Gastrocnemius medialis (tissue), 4 donors: ENCODE measurements around the gene ZNF334. TPM values are rescaled to one million over a fixed set of nuclear protein-coding genes. Genes with fewer than 3 reads are reported as not detected.

Experiments used
- ATAC-seq, 2 donors: fragments of 150-250 bp; one replicate each; pipeline ENCODE4 v1.9.1; 2016
- DNase-seq, 2 donors: peaks; one replicate each; pipeline ENCODE4 v3.0.0-alpha.2; 2019
- H3K27ac ChIP-seq, 4 donors: fragments of 200-600 bp; sonication (generic); 1 replicate in 1 of 4; 2 replicates in 3 of 4; pipeline ENCODE4 v1.5.1; 2016 to 2018; ENCODE audit warnings: mild to moderate bottlenecking in 2 of 4, moderate library complexity in 1 of 4
- H3K27me3 ChIP-seq, 3 donors: fragments of 200-600 bp; sonication (generic) in 2 of 3; 1 replicate in 1 of 3; 2 replicates in 2 of 3; pipeline versions ENCODE4 v1.5.1 to v1.6.0; 2016 to 2019; ENCODE audit warnings: mild to moderate bottlenecking in 1 of 3, moderate library complexity in 1 of 3
- H3K36me3 ChIP-seq, 2 donors: fragments of 200-600 bp; sonication (generic) in 1 of 2; one replicate each; pipeline ENCODE4 v1.5.1; 2017 to 2018
- H3K4me1 ChIP-seq, 2 donors: fragments of 200-600 bp; sonication (generic) in 1 of 2; one replicate each; pipeline ENCODE4 v1.5.1; 2016 to 2017; ENCODE audit warnings: mild to moderate bottlenecking in 2 of 2
- H3K4me3 ChIP-seq, 4 donors: fragments of 200-600 bp; sonication (generic) in 3 of 4; 1 replicate in 1 of 4; 2 replicates in 3 of 4; pipeline ENCODE4 v1.5.1; 2016 to 2019; ENCODE audit warnings: mild to moderate bottlenecking in 2 of 4
- H3K9me3 ChIP-seq, 3 donors: fragments of 200-600 bp; sonication (generic) in 2 of 3; 1 replicate in 1 of 3; 2 replicates in 2 of 3; pipeline ENCODE4 v1.5.1; 2016 to 2019
- CTCF ChIP-seq, 5 experiments: fragments of 450-650 bp in 3 of 5; fragments of 200-600 bp in 2 of 5; sonication (generic) in 2 of 5; IDR thresholded peaks in 4 of 5; conservative IDR thresholded peaks in 1 of 5; 1 replicate in 4 of 5; 2 replicates in 1 of 5; pipeline ENCODE4 v1.5.1; 2016 to 2019; ENCODE audit warnings: antibody characterized with exemption in 5 of 5, mild to moderate bottlenecking in 3 of 5, moderate library complexity in 3 of 5
- POLR2A ChIP-seq, 2 donors: fragments of 450-650 bp; IDR thresholded peaks; one replicate each; pipeline ENCODE4 v1.6.1; 2017; ENCODE audit warnings: antibody characterized with exemption in 2 of 2, mild to moderate bottlenecking in 2 of 2, moderate library complexity in 2 of 2
- in situ Hi-C, 4 donors: fragments of 200-750 bp; cut with MboI; loops; one replicate each; pipeline versions ENCODE4 v1.15.0 to v1.8.0; 2017; ENCODE audit warnings: low sequenced_read_pairs in 4 of 4
- intact Hi-C: fragments of 100-400 bp; cut with DNase I; formaldehyde crosslinking; loops from one replicate; pipeline ENCODE4 v1.15.1; 2023; ENCODE audit warnings: low total_unique reads
- total RNA-seq, 4 donors: library from RNA; depleted of rRNA; stranded (reverse); fragments of >200 nt; gene quantifications; one replicate each; pipeline versions ENCODE4 v1.1.0 to v1.2.3, GENCODE V29; 2016

The ZNF334 gene
- total RNA-seq, 4 donors from 2014 or later = 0.15 to 0.18 TPM; not detected in 2

GRCh38 chr20:46494077-46494476 is 19.3 kb downstream of the ZNF334 start:
- no peak for ATAC-seq
- no peak for DNase-seq

GRCh38 chr20:46491354-46491753 is 22.0 kb downstream of the ZNF334 start:
- peaks cover 2 to 10% (median 3%) of the 10 kb centered on the region in 3 donors for H3K27me3 ChIP-seq
- no peak for TF ChIP-seq CTCF (IDR thresholded peaks at IDR 0.05 in 4 of 5, conservative IDR thresholded peaks at IDR 0.05 in 1 of 5)
- TF ChIP-seq POLR2A (IDR thresholded peaks at IDR 0.05) = no peak
- in situ Hi-C loops = no loop called here
- no peaks in the 10 kb centered on the region for H3K9me3 ChIP-seq
- H3K36me3 ChIP-seq = no peaks in the 10 kb centered on the region
- no peaks in the 10 kb centered on the region for H3K4me1 ChIP-seq
- DNase-seq (no peak), ATAC-seq (no peak)
- no peak overlapping the region for H3K27ac ChIP-seq
- intact Hi-C loops = no loop called here
- H3K4me3 ChIP-seq = no peak overlapping the region

More at GRCh38 chr20:46494077-46494476, 19.3 kb downstream of the ZNF334 start:
- in situ Hi-C loops (no loop called here), intact Hi-C loops (no loop called here)
- Histone ChIP-seq H3K27me3 (peaks cover 0 to 10% (median 3%) of the 10 kb centered on the region in 3 donors), H3K4me3 (no peak overlapping the region), H3K9me3 (no peaks in the 10 kb centered on the region), H3K36me3 (no peaks in the 10 kb centered on the region), H3K4me1 (no peaks in the 10 kb centered on the region), H3K27ac (no peak overlapping the region)
- TF ChIP-seq POLR2A (IDR thresholded peaks at IDR 0.05) (no peak), CTCF (IDR thresholded peaks at IDR 0.05 in 4 of 5, conservative IDR thresholded peaks at IDR 0.05 in 1 of 5) (no peak)

- TF ChIP-seq CTCF (IDR thresholded peaks at IDR 0.05 in 4 of 5, conservative IDR thresholded peaks at IDR 0.05 in 1 of 5) = no peak
- TF ChIP-seq POLR2A (IDR thresholded peaks at IDR 0.05) = no peak
- DNase-seq = no peak
- H3K27me3 ChIP-seq = peaks cover 6 to 10% (median 7%) of the 10 kb centered on the region in 3 donors
- H3K9me3 ChIP-seq = no peaks in the 10 kb centered on the region
- H3K36me3 ChIP-seq = no peaks in the 10 kb centered on the region
- intact Hi-C loops (no loop called here), in situ Hi-C loops (no loop called here)
- no peaks in the 10 kb centered on the region for H3K4me1 ChIP-seq
- no peak for ATAC-seq
- H3K27ac ChIP-seq = no peak overlapping the region
- H3K4me3 ChIP-seq = no peak overlapping the region
These were observed 24.9 kb downstream of the ZNF334 start for GRCh38 chr20:46488451-46488850.

- no peaks in the 10 kb centered on the region for H3K4me1 ChIP-seq
- TF ChIP-seq POLR2A (IDR thresholded peaks at IDR 0.05) = no peak
- no peak for TF ChIP-seq CTCF (IDR thresholded peaks at IDR 0.05 in 4 of 5, conservative IDR thresholded peaks at IDR 0.05 in 1 of 5)
- H3K9me3 ChIP-seq = no peaks in the 10 kb centered on the region
- no peak overlapping the region for H3K4me3 ChIP-seq
- H3K27me3 ChIP-seq = peaks cover 6 to 10% (median 7%) of the 10 kb centered on the region in 3 donors
- H3K36me3 ChIP-seq = no peaks in the 10 kb centered on the region
- intact Hi-C loops (no loop called here), in situ Hi-C loops (no loop called here)
- DNase-seq (no peak), ATAC-seq (no peak)
- H3K27ac ChIP-seq = no peak overlapping the region
These were observed 25.7 kb downstream of the ZNF334 start for GRCh38 chr20:46487628-46488027.

- no peak for DNase-seq
- no peak overlapping the region for H3K27ac ChIP-seq
- no peak overlapping the region for H3K4me3 ChIP-seq
- no peaks in the 10 kb centered on the region for H3K9me3 ChIP-seq
- no peaks in the 10 kb centered on the region for H3K4me1 ChIP-seq
- H3K36me3 ChIP-seq = no peaks in the 10 kb centered on the region
- in situ Hi-C loops = no loop called here
- no peak for ATAC-seq
- H3K27me3 ChIP-seq = peaks cover 0 to 6% (median 4%) of the 10 kb centered on the region in 3 donors
- TF ChIP-seq POLR2A (IDR thresholded peaks at IDR 0.05) = no peak
- TF ChIP-seq CTCF (IDR thresholded peaks at IDR 0.05 in 4 of 5, conservative IDR thresholded peaks at IDR 0.05 in 1 of 5) = no peak
- intact Hi-C loops = no loop called here
These were observed 27.9 kb downstream of the ZNF334 start for GRCh38 chr20:46485431-46485830.
